AG04449 (cell line): Measurements from ENCODE around the gene DNAJC10.

Experiments used
- CTCF ChIA-PET: fragments of 350-600 bp; formaldehyde crosslinking; extraction: SDS; loops from one replicate; lab custom pipeline; 2021; ENCODE audit warnings: antibody characterized with exemption; lab: Yijun Ruan, JAX
- POLR2A ChIA-PET: fragments of 400-600, 350-600 bp; formaldehyde crosslinking; extraction: SDS; loops from one replicate; lab custom pipeline; 2020; ENCODE audit warnings: antibody characterized with exemption, inconsistent platforms; lab: Yijun Ruan, JAX
- DNase-seq: peaks from one replicate; pipeline ENCODE4 v3.0.0-alpha.2; 2010; ENCODE audit warnings: low read depth, low spot score
- H3K4me3 ChIP-seq: 2 replicates; pipeline ENCODE4 v1.5.1; 2011; ENCODE audit warnings: low read depth, mild to moderate bottlenecking, control low read depth, low read length
- TF ChIP-seq, protein P1 (sequence below): IDR thresholded peaks from one replicate; pipeline ENCODE4 v1.5.1; 2011; ENCODE audit warnings: mild to moderate bottlenecking, moderate library complexity, low read length, control low read depth, inconsistent platforms; ENCODE audit not compliant: insufficient read depth; ENCODE audit errors: missing control alignments

The DNAJC10 gene

DNA sequence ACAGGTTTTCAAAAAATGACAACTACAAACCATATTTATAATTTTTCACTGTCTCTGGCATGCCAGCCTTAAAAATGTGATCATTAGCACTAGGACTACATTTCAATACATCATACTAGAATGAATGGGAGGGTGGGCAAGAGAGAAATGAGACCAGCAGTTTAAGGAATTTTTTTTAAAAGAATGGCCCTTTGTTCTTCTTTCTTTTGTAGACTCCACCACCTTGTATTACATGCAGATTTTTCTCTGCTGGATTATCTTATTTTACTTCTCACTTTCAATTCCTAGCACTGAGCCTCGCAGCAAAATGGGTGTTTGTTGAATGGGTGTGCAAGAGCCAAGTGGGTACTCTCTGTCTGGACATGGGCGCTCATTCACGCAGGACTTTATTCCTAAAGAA is 110.4 kb downstream of the DNAJC10 start:
- TF ChIP-seq, protein P1, sequence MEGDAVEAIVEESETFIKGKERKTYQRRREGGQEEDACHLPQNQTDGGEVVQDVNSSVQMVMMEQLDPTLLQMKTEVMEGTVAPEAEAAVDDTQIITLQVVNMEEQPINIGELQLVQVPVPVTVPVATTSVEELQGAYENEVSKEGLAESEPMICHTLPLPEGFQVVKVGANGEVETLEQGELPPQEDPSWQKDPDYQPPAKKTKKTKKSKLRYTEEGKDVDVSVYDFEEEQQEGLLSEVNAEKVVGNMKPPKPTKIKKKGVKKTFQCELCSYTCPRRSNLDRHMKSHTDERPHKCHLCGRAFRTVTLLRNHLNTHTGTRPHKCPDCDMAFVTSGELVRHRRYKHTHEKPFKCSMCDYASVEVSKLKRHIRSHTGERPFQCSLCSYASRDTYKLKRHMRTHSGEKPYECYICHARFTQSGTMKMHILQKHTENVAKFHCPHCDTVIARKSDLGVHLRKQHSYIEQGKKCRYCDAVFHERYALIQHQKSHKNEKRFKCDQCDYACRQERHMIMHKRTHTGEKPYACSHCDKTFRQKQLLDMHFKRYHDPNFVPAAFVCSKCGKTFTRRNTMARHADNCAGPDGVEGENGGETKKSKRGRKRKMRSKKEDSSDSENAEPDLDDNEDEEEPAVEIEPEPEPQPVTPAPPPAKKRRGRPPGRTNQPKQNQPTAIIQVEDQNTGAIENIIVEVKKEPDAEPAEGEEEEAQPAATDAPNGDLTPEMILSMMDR, result no peak
- ChIA-PET CTCF (no interaction called here), POLR2A (no interaction called here)
- DNase-seq, result no peak
- no peak overlapping the region for H3K4me3 ChIP-seq

DNA sequence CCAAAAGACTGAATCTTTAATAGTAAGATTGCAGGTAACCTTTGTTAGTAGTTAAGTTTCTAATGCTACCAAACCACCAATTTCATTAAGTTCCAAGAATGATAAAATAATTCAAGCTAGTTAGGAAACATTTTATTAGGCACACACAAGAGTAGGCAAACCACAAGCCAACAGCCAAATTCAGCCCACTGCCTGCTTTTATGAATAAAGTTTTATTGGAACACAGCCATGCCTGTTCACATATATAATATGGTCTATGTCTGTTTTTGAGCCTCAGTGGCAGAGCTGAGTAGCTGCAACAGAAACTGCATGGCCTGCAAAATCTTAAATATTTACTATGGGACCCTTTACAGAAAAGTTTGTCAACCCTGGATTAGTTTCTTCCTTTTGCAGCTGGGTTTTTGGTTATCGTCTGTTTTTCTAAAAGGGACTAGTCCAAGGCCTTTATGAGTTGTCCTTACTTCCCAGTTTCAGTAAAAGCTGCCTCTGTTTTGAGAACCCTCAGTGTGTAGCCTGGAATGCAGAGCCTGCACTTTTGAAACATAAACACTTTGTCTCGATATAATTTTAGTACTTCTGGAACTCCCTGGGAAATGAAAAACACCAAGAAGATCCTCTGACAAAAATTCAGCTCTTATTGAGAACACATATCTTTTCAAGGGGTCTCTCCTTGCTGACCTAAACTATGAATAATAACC is 111.3 kb downstream of the DNAJC10 start:
- CTCF ChIA-PET, result no interaction called here
- POLR2A ChIA-PET, result no interaction called here
- H3K4me3 ChIP-seq, result no peak overlapping the region
- TF ChIP-seq, protein P1, result no peak
- no peak for DNase-seq

DNA sequence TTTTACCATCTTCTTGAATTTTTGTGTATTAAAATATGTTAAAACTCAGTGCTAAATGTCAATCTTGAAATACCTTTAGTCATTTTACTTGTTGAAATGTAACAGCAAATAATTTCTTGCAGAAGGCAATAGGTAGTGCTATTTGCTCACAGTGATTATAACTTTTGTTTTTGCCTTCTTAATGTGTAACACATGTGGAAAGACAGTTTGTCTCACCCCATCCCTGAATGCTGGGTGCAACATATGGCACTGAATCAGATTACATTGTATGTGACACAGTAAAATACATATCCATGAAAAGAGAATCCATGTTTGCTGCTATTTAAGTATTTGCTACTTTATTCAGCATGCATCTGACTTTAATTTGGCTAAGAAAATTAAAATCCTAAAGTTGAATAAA is 115.0 kb downstream of the DNAJC10 start:
- TF ChIP-seq, protein P1, result no peak
- H3K4me3 ChIP-seq, result no peak overlapping the region
- POLR2A ChIA-PET, result no interaction called here
- no peak for DNase-seq
- CTCF ChIA-PET, result interaction anchor here (0.5 kb wide), 1 partner anchor 61 kb away, joined by 3 read pairs; no protein-coding TSS in a partner anchor

DNA sequence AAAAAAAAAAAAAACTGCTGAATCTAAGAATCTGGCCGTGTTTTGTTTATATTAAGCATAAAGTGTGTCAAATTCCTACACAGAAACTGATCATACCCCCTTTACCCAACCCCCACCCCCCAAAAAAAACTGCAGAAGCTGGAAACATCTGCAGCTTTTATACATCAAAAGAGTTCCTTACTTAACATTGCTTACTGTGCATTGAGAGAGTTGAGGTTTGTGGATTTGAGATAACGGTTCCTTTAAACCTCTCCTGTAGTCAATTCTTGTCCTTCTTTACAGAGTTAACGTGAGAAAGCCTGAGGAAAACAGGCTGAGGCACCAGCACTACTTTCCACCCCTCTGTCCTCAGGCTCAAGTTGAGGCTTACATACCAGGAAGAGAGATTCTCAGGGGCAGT is 115.9 kb downstream of the DNAJC10 start:
- DNase-seq, result no peak
- H3K4me3 ChIP-seq, result no peak overlapping the region
- TF ChIP-seq, protein P1, result no peak
- ChIA-PET CTCF (no interaction called here), POLR2A (no interaction called here)

DNA sequence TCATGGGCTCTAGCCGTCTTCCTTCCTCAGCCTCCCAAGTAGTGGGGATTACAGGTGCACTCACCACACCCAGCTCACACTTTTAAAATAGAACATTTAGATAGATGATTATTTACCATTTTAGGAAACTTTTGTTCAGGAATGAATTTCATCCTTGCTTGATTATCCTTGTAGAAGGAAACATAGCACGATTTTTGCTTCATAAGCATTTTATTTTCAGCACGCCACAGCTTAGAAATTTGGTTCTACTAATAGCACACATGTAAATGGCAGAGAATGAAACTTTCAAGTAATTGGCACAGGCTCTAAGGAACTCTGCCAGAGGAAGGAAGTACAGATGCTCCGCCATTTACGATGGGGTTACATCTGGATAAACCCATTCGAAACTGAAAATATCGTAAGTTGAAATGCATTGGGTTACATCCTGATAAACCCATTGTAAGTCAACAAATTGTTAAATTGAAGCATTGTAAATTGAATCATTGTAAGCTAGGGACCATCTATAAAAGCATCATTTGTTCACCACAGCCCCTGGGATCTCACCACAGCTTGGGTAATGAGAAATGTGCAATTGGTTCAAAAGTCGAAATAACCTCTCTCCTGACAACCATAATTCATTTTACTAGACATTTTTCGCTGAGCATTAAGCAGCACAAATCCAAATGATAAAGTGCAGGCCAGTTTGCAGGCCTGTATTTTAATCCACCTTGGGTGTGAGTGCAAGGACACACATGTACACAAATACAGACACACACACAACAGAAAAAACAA is 117.2 kb downstream of the DNAJC10 start:
- CTCF ChIA-PET, result no interaction called here
- POLR2A ChIA-PET, result no interaction called here

DNA sequence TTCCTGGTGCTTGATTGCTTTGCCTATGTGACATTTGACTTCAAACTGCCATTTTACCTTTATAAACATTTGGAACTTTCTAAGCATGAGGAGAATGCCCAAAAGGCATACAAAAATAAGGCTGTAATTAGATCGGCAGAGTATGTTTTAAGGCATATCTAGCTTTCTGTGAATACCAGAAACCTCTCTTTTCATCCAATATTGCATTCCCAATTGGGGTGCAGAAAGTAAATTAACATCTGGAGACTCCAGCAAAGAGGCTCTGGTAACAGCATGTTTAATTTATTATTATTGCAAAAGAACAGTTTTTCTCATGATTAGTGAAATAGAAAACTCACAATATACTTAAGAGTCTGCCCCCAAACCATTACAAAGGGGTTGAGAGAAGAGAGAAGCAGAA is 118.2 kb downstream of the DNAJC10 start:
- no peak overlapping the region for H3K4me3 ChIP-seq
- DNase-seq, result no peak
- CTCF ChIA-PET, result no interaction called here
- TF ChIP-seq, protein P1, result no peak
- POLR2A ChIA-PET, result no interaction called here

More for the DNA sequence above, 117.2 kb downstream of the DNAJC10 start:
- no peak overlapping the region for H3K4me3 ChIP-seq
- no peak for DNase-seq
- TF ChIP-seq, protein P1, result no peak
